Naive thymus-derived CD4-positive, alpha-beta T cell (primary cell): ENCODE results near the gene PTEN. TPM values are rescaled to one million over a fixed set of nuclear protein-coding genes. Genes with fewer than 3 reads are reported as not detected.
A peak's percentile ranks its signal among the peaks of the same experiment; 100 is the strongest.

Source experiments
- ATAC-seq: fragments of 150-1000 bp; cut with Tn5 transposase; 2 replicates; pipeline ENCODE4 v1.10.0; 2021; ENCODE audit warnings: mild to moderate bottlenecking, moderate library complexity
- CTCF ChIA-PET: fragments of 350-600 bp; sonication (Branson Sonifier 250); formaldehyde crosslinking; loops from one replicate; lab custom pipeline; 2021; ENCODE audit warnings: antibody characterized with exemption; lab: Charles Lee
- POLR2A ChIA-PET: fragments of 350-600 bp; sonication (Branson Sonifier 250); formaldehyde crosslinking; loops from one replicate; lab custom pipeline; 2021; ENCODE audit warnings: antibody characterized with exemption, inconsistent platforms; lab: Charles Lee
- DNase-seq, 9 donors: peaks; one replicate each; pipeline versions ENCODE4 v3.0.0 to v3.0.0-alpha.2; 2020 to 2022; ENCODE audit warnings: mixed read lengths in 1 of 9
- H3K27ac ChIP-seq: one replicate; pipeline ENCODE4 v1.7.0; 2013; ENCODE audit warnings: mild to moderate bottlenecking, low read depth, low read length, moderate library complexity
- H3K27me3 ChIP-seq, 2 donors: one replicate each; pipeline ENCODE4 v1.7.0; 2013; ENCODE audit warnings: low read length in 2 of 2, mild to moderate bottlenecking in 2 of 2, moderate library complexity in 2 of 2; ENCODE audit not compliant: control insufficient read depth in 2 of 2, insufficient read depth in 2 of 2
- H3K36me3 ChIP-seq, 3 experiments: 1 replicate in 2 of 3; 2 replicates in 1 of 3; pipeline ENCODE4 v1.7.0; 2013; ENCODE audit warnings: low read length in 3 of 3, mild to moderate bottlenecking in 3 of 3, moderate library complexity in 1 of 3; ENCODE audit not compliant: insufficient read depth in 3 of 3, control insufficient read depth in 2 of 3
- H3K4me1 ChIP-seq, 2 donors: one replicate each; pipeline ENCODE4 v1.7.0; 2013; ENCODE audit warnings: low read length in 2 of 2, mild to moderate bottlenecking in 2 of 2, moderate library complexity in 1 of 2; ENCODE audit not compliant: control insufficient read depth in 2 of 2, insufficient read depth in 2 of 2
- H3K4me3 ChIP-seq: 2 replicates; pipeline ENCODE4 v1.7.0; 2013; ENCODE audit warnings: mild to moderate bottlenecking, low read length
- H3K9me3 ChIP-seq, 3 experiments: 1 replicate in 2 of 3; 2 replicates in 1 of 3; pipeline ENCODE4 v1.7.0; 2013; ENCODE audit warnings: low read length in 3 of 3; ENCODE audit not compliant: control insufficient read depth in 2 of 3
- H3K27ac Mint-ChIP-seq, 9 donors: one replicate each; pipeline ENCODE4 v1.8.0; 2020 to 2022; ENCODE audit warnings: mixed read lengths in 9 of 9, mild to moderate bottlenecking in 8 of 9, moderate library complexity in 5 of 9, inconsistent platforms in 2 of 9
- H3K27me3 Mint-ChIP-seq, 5 donors: one replicate each; pipeline ENCODE4 v1.8.0; 2021 to 2022; ENCODE audit warnings: mixed read lengths in 5 of 5, mild to moderate bottlenecking in 1 of 5
- H3K36me3 Mint-ChIP-seq, 5 donors: one replicate each; pipeline ENCODE4 v1.8.0; 2020 to 2022; ENCODE audit warnings: mixed read lengths in 5 of 5, mild to moderate bottlenecking in 3 of 5, inconsistent platforms in 1 of 5
- H3K4me1 Mint-ChIP-seq, 7 donors: one replicate each; pipeline ENCODE4 v1.8.0; 2020 to 2022; ENCODE audit warnings: mixed read lengths in 7 of 7, mild to moderate bottlenecking in 3 of 7, inconsistent platforms in 1 of 7
- H3K4me3 Mint-ChIP-seq, 10 donors: one replicate each; pipeline ENCODE4 v1.8.0; 2020 to 2022; ENCODE audit warnings: mild to moderate bottlenecking in 10 of 10, mixed read lengths in 10 of 10, moderate library complexity in 6 of 10, inconsistent platforms in 2 of 10
- H3K9me3 Mint-ChIP-seq, 11 donors: one replicate each; pipeline ENCODE4 v1.8.0; 2020 to 2022; ENCODE audit warnings: mixed read lengths in 11 of 11, mild to moderate bottlenecking in 4 of 11, inconsistent platforms in 1 of 11, moderate library complexity in 1 of 11
- intact Hi-C, 2 donors: fragments of 100-400 bp; cut with micrococcal nuclease; formaldehyde crosslinking; loops; one replicate each; pipeline ENCODE4 v1.15.1; 2023
- polyA plus RNA-seq, 2 donors: library from polyadenylated mRNA; unstranded; fragments of 300-500 nt; fragmentation: Illumina TruSeq; gene quantifications; one replicate each; pipeline ENCODE4 v1.2.3, GENCODE V29; 2021
- total RNA-seq, 6 experiments: library from RNA in 5 of 6; stranded (reverse) in 5 of 6; gene quantifications; 1 replicate in 5 of 6; 2 replicates in 1 of 6; pipeline ENCODE4 v1.2.3 and lab custom pipeline; 2021 to 2026

PTEN gene
- total and polyA plus RNA-seq, 7 experiments from 2014 or later = 24.0 to 109 (median 86.2) TPM

- no peaks in the 10 kb centered on the region for H3K27me3 ChIP-seq
- Mint-ChIP-seq H3K4me1 (peaks cover 39 to 89% (median 78%) of the 10 kb centered on the region in 7 donors), H3K27me3 (no peaks in the 10 kb centered on the region), H3K36me3 (peaks cover 16 to 42% (median 39%) of the 10 kb centered on the region in 5 donors), H3K9me3 (no peaks in the 10 kb centered on the region), H3K27ac (peak overlapping the region in 2 of 9 donors; percentile 12 to 32), H3K4me3 (peak overlapping the region in 4 of 10 donors; percentile 15 to 69 (median 28))
- peaks cover 0 to 7% (median 0%) of the 10 kb centered on the region in 3 experiments for H3K36me3 ChIP-seq
- ChIA-PET CTCF (no interaction called here), POLR2A (interaction anchor here (0.9 to 1.5 kb wide), 2 partner anchors 41 to 67 kb away, joined by 3 read pairs; no protein-coding TSS in a partner anchor)
- H3K4me1 ChIP-seq = peaks cover 15 to 21% of the 10 kb centered on the region in 2 donors
- ATAC-seq (no peak), DNase-seq (no peak)
- H3K9me3 ChIP-seq = no peaks in the 10 kb centered on the region
- intact Hi-C loops = loop anchor here in 1 of 2 donors (1.0 to 5.0 kb wide), 2 partner anchors 8 to 67 kb away; partner anchors contain the start of genes KLLN and PTEN
- H3K27ac ChIP-seq = no peak overlapping the region
- H3K4me3 ChIP-seq = no peak overlapping the region
Observed at GRCh38 chr10:87928996-87929395, 65.6 kb downstream of the PTEN start.

- POLR2A ChIA-PET = interaction anchor here (1.5 kb wide), 1 partner anchor 68 kb away, joined by 3 read pairs; no protein-coding TSS in a partner anchor
- DNase-seq (no peak), ATAC-seq (no peak)
- peak overlapping the region in 1 of 10 donors; percentile 69 for H3K4me3 Mint-ChIP-seq
- Histone ChIP-seq H3K27ac (no peak overlapping the region), H3K27me3 (no peaks in the 10 kb centered on the region), H3K9me3 (no peaks in the 10 kb centered on the region), H3K4me1 (peaks cover 8 to 18% of the 10 kb centered on the region in 2 donors), H3K4me3 (no peak overlapping the region), H3K36me3 (peaks cover 0 to 7% (median 0%) of the 10 kb centered on the region in 3 experiments)
- peaks cover 15 to 39% (median 37%) of the 10 kb centered on the region in 5 donors for H3K36me3 Mint-ChIP-seq
- CTCF ChIA-PET = no interaction called here
- no peaks in the 10 kb centered on the region for H3K27me3 Mint-ChIP-seq
- no peaks in the 10 kb centered on the region for H3K9me3 Mint-ChIP-seq
- intact Hi-C loops = no loop called here
- H3K27ac Mint-ChIP-seq = peak overlapping the region in 2 of 9 donors; percentile 5 to 12
- H3K4me1 Mint-ChIP-seq = peaks cover 35 to 83% (median 75%) of the 10 kb centered on the region in 7 donors
Observed at GRCh38 chr10:87930141-87930540, 66.7 kb downstream of the PTEN start.

DNA sequence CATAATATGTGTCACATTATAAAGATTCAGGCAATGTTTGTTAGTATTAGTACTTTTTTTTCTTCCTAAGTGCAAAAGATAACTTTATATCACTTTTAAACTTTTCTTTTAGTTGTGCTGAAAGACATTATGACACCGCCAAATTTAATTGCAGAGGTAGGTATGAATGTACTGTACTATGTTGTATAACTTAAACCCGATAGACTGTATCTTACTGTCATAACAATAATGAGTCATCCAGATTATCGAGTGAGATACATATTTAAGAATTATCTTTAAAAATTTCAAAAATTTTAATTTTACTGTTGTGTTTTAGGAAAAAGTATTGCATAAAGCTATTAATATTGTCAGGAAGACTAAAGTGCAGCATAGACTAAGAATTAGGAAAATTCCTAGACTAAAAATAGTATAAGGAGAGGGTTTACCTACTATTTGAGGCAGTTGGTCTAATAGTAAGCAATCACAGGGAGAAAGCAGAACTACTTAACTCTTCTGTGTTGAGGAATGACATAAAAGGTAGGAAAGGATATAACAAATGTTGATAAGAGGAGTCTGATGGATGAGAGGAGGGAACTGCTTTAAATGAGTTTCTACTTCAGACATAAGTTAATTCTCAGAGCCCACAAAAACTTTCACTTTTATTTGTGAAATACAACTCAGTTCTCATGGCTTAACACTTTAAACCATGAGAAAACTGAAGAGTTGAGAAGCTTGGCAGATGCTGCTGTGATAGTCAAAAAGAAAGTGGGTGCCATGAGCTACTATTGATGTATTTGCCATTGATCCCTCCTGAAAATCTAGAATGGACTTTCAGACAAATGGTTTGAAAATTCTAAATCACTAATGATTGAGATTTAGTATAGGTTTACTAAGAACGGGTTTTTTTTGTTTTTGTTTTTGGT lies 67.8 kb downstream of the PTEN start:
- H3K36me3 ChIP-seq = peaks cover 0 to 12% (median under 1%) of the 10 kb centered on the region in 3 experiments
- Mint-ChIP-seq H3K36me3 (peaks cover 19 to 40% (median 39%) of the 10 kb centered on the region in 5 donors), H3K27ac (peak overlapping the region in 2 of 9 donors; percentile 12 to 69), H3K4me1 (peaks cover 26 to 83% (median 74%) of the 10 kb centered on the region in 7 donors), H3K27me3 (no peaks in the 10 kb centered on the region), H3K9me3 (no peaks in the 10 kb centered on the region), H3K4me3 (no peak overlapping the region)
- DNase-seq = no peak
- no peak overlapping the region for H3K27ac ChIP-seq
- peaks cover 8 to 18% of the 10 kb centered on the region in 2 donors for H3K4me1 ChIP-seq
- no peaks in the 10 kb centered on the region for H3K9me3 ChIP-seq
- peak; percentile 24 for ATAC-seq
- intact Hi-C loops = no loop called here
- ChIA-PET POLR2A (no interaction called here), CTCF (no interaction called here)
- H3K27me3 ChIP-seq = no peaks in the 10 kb centered on the region
- H3K4me3 ChIP-seq = no peak overlapping the region

DNA sequence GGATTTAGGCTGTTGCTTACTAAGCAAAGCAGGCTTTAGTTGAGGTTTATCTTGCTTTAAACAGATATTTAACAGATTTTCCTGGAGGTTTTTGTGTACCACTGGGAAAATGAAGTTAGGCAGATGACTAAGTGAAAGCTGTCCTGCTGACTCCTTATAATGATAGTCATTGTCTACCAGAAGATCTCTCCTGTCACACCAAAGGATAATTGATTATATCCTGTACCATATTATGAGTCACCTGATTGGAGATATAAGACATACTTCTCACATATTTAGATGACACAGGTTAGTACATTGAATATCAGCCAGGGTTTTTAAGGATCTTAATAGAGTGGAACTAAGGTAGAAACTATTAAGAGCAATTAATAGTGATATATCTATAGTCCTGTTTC lies 68.4 kb downstream of the PTEN start:
- intact Hi-C loops = loop anchor here in 1 of 2 donors (1.0 to 2.0 kb wide), 2 partner anchors 9 to 13 kb away; no protein-coding TSS in a partner anchor
- H3K27ac Mint-ChIP-seq = no peak overlapping the region
- H3K36me3 Mint-ChIP-seq = peaks cover 18 to 40% (median 39%) of the 10 kb centered on the region in 5 donors
- ChIA-PET POLR2A (no interaction called here), CTCF (no interaction called here)
- Histone ChIP-seq H3K9me3 (no peaks in the 10 kb centered on the region), H3K4me3 (no peak overlapping the region), H3K36me3 (peaks cover 0 to 10% (median 5%) of the 10 kb centered on the region in 3 experiments), H3K4me1 (peaks cover 8 to 12% of the 10 kb centered on the region in 2 donors), H3K27ac (no peak overlapping the region), H3K27me3 (no peaks in the 10 kb centered on the region)
- DNase-seq (no peak), ATAC-seq (no peak)
- peaks cover 26 to 83% (median 74%) of the 10 kb centered on the region in 7 donors for H3K4me1 Mint-ChIP-seq
- H3K4me3 Mint-ChIP-seq = no peak overlapping the region
- no peaks in the 10 kb centered on the region for H3K27me3 Mint-ChIP-seq
- no peaks in the 10 kb centered on the region for H3K9me3 Mint-ChIP-seq

DNA sequence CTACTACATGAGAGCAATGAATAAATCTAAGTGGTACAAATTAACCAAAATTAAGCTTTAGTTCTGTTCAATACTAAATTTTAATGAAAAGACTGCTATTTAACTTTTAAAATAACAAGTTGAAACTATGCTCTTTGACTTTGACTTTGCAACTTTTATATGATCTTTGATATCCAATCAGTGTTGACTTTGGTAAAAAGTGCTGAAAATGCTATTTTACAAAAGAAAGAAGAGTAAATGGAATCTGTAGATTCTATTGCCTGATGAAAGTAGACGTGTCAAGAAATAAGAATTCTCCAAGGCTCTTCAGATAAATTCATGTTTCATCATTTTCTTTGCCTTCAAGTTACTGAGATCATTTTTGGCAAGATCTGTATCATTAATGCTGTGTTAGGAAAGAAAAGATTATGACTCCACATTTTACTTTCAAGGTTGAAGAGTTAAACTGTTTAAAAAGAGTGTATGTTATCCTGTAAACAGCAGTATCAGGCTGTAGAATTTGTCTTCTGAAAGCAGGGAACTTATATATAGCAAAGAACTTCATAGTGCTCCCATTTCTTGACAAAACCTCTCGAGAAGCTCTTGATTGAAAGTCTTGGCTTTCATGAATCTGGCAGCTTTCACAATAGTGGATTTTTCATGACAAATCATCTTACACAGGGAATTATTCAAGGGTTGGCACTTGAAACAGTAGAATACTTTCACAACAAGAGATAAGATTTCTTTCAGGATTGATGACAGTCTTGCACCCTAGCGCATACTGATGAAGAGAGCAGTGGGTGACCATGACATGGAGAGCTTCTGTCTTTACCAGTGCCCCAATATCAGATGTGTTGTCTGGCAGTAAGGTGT lies 72.1 kb downstream of the PTEN start:
- Histone ChIP-seq H3K9me3 (no peaks in the 10 kb centered on the region), H3K27me3 (no peaks in the 10 kb centered on the region), H3K27ac (no peak overlapping the region), H3K4me1 (peaks cover 0 to 3% of the 10 kb centered on the region in 2 donors), H3K36me3 (peaks cover 0 to 10% (median 5%) of the 10 kb centered on the region in 3 experiments), H3K4me3 (no peak overlapping the region)
- Mint-ChIP-seq H3K27me3 (no peaks in the 10 kb centered on the region), H3K4me1 (peaks cover 10 to 72% (median 60%) of the 10 kb centered on the region in 7 donors), H3K9me3 (no peaks in the 10 kb centered on the region), H3K27ac (peak overlapping the region in 4 of 9 donors; percentile 15 to 38 (median 24)), H3K36me3 (peaks cover 18 to 52% (median 33%) of the 10 kb centered on the region in 5 donors), H3K4me3 (no peak overlapping the region)
- intact Hi-C loops = no loop called here
- CTCF ChIA-PET = no interaction called here
- POLR2A ChIA-PET = no interaction called here
- no peak for DNase-seq
- ATAC-seq = no peak

GRCh38 chr10:87940210-87940609 lies 76.8 kb downstream of the PTEN start:
- Mint-ChIP-seq H3K27ac (peak overlapping the region in 2 of 9 donors; percentile 12 to 46), H3K4me3 (no peak overlapping the region), H3K27me3 (no peaks in the 10 kb centered on the region), H3K9me3 (peaks cover 0 to 2% (median 0%) of the 10 kb centered on the region in 11 donors), H3K36me3 (peaks cover 16 to 61% (median 34%) of the 10 kb centered on the region in 5 donors), H3K4me1 (peaks cover 4 to 67% (median 55%) of the 10 kb centered on the region in 7 donors)
- intact Hi-C loops = loop anchor here in 1 of 2 donors (5.0 kb wide), 1 partner anchor 78 kb away; the partner anchor contains the start of genes KLLN and PTEN
- no peaks in the 10 kb centered on the region for H3K4me1 ChIP-seq
- no peaks in the 10 kb centered on the region for H3K27me3 ChIP-seq
- no peaks in the 10 kb centered on the region for H3K9me3 ChIP-seq
- H3K36me3 ChIP-seq = peaks cover 0 to 17% (median 5%) of the 10 kb centered on the region in 3 experiments
- H3K4me3 ChIP-seq = no peak overlapping the region
- ChIA-PET CTCF (no interaction called here), POLR2A (interaction anchor here (1.5 kb wide), 1 partner anchor 78 kb away, joined by 5 read pairs; no protein-coding TSS in a partner anchor)
- ATAC-seq (no peak), DNase-seq (no peak)
- no peak overlapping the region for H3K27ac ChIP-seq
